Erythroblast (primary cell): ENCODE results near the gene GFOD1.

Experiments
- GATA1 ChIP-seq: IDR thresholded peaks from 2 replicates; pipeline ENCODE4 v1.6.1; 2011; ENCODE audit warnings: low read depth, mild to moderate bottlenecking, control low read depth, low read length, moderate library complexity
- POLR2A ChIP-seq: IDR thresholded peaks from 2 replicates; pipeline ENCODE4 v1.6.1; 2011; ENCODE audit warnings: mild to moderate bottlenecking, low read length

DNA sequence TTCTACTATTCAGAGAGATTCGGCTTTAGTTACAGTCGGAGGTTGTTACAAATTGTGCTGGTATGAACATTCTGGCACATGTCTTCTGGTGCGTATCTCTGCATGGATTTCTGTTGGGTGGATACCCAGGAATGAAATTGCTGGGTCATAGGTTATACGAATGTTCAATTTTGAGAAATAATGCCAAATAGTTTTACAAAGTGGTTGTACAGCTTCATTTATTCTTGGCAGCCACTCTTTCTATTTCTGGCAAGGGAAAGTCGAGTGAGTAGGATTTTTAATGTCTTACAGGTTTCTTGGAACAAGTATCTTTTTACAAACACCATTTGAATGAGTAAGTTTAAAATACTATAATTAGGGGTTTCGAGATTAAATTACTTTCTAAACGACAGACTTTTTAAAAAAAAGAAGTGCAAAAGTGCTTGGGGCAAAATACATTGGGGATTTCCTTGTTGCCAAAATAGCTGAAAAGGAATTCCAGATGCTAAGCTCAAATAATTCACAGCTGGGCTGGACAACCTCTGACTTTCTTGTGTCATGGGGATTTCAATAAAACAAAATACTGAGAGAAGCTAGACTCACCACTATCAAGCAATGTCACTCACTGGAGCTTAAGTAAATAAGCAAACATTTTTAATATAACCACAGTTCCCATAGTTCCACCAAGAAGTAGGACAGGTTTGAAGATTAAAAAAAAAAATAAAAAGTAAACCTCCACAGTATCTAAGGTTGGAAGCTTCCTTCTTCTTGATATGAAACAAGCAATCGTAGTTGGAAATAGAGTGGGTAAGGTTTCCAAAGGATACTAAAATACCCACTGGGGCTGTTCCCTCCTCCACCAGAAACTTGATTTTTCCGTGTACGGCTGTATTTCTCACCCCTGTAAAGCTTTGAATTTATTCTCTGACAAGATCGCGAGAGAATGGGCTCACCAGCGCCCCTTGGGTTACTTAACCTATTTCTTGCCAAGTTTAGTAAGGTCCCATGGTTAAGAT is 21.6 kb upstream of the GFOD1 start:
- no peak for TF ChIP-seq POLR2A
- no peak for TF ChIP-seq GATA1
